H1 (cell line): ENCODE data around the gene CRP.

Source experiments
- ATF2 ChIP-seq: IDR thresholded peaks from 2 replicates; pipeline ENCODE4 v1.6.1; 2012; ENCODE audit warnings: low read length, inconsistent platforms
- EP300 ChIP-seq, 2 experiments: IDR thresholded peaks; 1 replicate in 1 of 2; 2 replicates in 1 of 2; pipeline ENCODE4 v1.6.1; 2011 to 2012; ENCODE audit warnings: low read depth in 2 of 2, low read length in 2 of 2, mild to moderate bottlenecking in 2 of 2, borderline replicate concordance in 1 of 2, inconsistent platforms in 1 of 2, moderate library complexity in 1 of 2
- EZH2 ChIP-seq: fragments of 200-600 bp; sonication (generic); IDR thresholded peaks from 2 replicates; pipeline ENCODE4 v1.7.1; 2012; ENCODE audit warnings: low read depth, mild to moderate bottlenecking, moderate library complexity, low read length, inconsistent platforms; ENCODE audit not compliant: severe bottlenecking
- KDM4A ChIP-seq: IDR thresholded peaks from one replicate; pipeline ENCODE4 v1.7.1; 2012; ENCODE audit warnings: low read depth, mild to moderate bottlenecking, moderate library complexity, low read length, inconsistent platforms; ENCODE audit not compliant: severe bottlenecking
- MAX ChIP-seq: IDR thresholded peaks from 2 replicates; pipeline ENCODE4 v1.6.1; 2012; ENCODE audit warnings: inconsistent platforms
- PHF8 ChIP-seq: fragments of 200-600 bp; sonication (generic); conservative IDR thresholded peaks from 2 replicates; pipeline ENCODE4 v1.7.1; 2012; ENCODE audit warnings: low read depth, mild to moderate bottlenecking, inconsistent platforms, low read length, moderate library complexity
- POLR2A ChIP-seq, 2 experiments: IDR thresholded peaks; 1 replicate in 1 of 2; 2 replicates in 1 of 2; pipeline ENCODE4 v1.6.1; 2011; ENCODE audit warnings: low read depth in 2 of 2, low read length in 2 of 2, mild to moderate bottlenecking in 2 of 2; ENCODE audit errors: control extremely low read depth in 1 of 2
- RAD21 ChIP-seq, 2 experiments: IDR thresholded peaks in 1 of 2; conservative IDR thresholded peaks in 1 of 2; 2 replicates each; pipeline ENCODE4 v1.6.1; 2011; ENCODE audit warnings: low read depth in 2 of 2, low read length in 2 of 2, improper control_type of control experiment in 1 of 2, inconsistent platforms in 1 of 2, mild to moderate bottlenecking in 1 of 2, moderate library complexity in 1 of 2
- SP1 ChIP-seq: IDR thresholded peaks from 2 replicates; pipeline ENCODE4 v1.6.1; 2011; ENCODE audit warnings: low read depth, low read length
- TBP ChIP-seq: IDR thresholded peaks from 2 replicates; pipeline ENCODE4 v1.6.1; 2011; ENCODE audit warnings: low read depth, low read length, improper control_type of control experiment
- TCF12 ChIP-seq: IDR thresholded peaks from 2 replicates; pipeline ENCODE4 v1.6.1; 2011; ENCODE audit warnings: low read depth, mild to moderate bottlenecking, low read length
- TEAD4 ChIP-seq: IDR thresholded peaks from 2 replicates; pipeline ENCODE4 v1.6.1; 2012; ENCODE audit warnings: low read depth, low read length, inconsistent platforms, mixed read lengths
- USF2 ChIP-seq: IDR thresholded peaks from 2 replicates; pipeline ENCODE4 v1.6.1; 2011; ENCODE audit warnings: low read length, improper control_type of control experiment
- TF ChIP-seq, protein P1 (sequence below), 3 experiments: IDR thresholded peaks; 1 replicate in 2 of 3; 2 replicates in 1 of 3; pipeline versions ENCODE4 v1.5.1 to v1.6.1; 2011; ENCODE audit warnings: low read length in 3 of 3, mild to moderate bottlenecking in 3 of 3, inconsistent platforms in 2 of 3, low read depth in 1 of 3, moderate library complexity in 1 of 3; ENCODE audit not compliant: insufficient read depth in 1 of 3; ENCODE audit errors: control extremely low read depth in 1 of 3

- TF ChIP-seq, protein P1, sequence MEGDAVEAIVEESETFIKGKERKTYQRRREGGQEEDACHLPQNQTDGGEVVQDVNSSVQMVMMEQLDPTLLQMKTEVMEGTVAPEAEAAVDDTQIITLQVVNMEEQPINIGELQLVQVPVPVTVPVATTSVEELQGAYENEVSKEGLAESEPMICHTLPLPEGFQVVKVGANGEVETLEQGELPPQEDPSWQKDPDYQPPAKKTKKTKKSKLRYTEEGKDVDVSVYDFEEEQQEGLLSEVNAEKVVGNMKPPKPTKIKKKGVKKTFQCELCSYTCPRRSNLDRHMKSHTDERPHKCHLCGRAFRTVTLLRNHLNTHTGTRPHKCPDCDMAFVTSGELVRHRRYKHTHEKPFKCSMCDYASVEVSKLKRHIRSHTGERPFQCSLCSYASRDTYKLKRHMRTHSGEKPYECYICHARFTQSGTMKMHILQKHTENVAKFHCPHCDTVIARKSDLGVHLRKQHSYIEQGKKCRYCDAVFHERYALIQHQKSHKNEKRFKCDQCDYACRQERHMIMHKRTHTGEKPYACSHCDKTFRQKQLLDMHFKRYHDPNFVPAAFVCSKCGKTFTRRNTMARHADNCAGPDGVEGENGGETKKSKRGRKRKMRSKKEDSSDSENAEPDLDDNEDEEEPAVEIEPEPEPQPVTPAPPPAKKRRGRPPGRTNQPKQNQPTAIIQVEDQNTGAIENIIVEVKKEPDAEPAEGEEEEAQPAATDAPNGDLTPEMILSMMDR (IDR thresholded peaks at IDR 0.05; ENCODE audit: control extremely low read depth in 1 of 3, insufficient read depth in 1 of 3, low read depth in 1 of 3, low read length in 3 of 3), result no peak
- TF ChIP-seq EP300 (IDR thresholded peaks at IDR 0.05; ENCODE audit: borderline replicate concordance in 1 of 2, low read depth in 2 of 2, low read length in 2 of 2) (no peak), MAX (no peak), USF2 (no peak), EZH2 (no peak), ATF2 (no peak), PHF8 (no peak), TCF12 (no peak), KDM4A (no peak), SP1 (no peak), POLR2A (IDR thresholded peaks at IDR 0.05; ENCODE audit: control extremely low read depth in 1 of 2, low read depth in 2 of 2, low read length in 2 of 2) (no peak), TEAD4 (no peak), TBP (no peak), RAD21 (IDR thresholded peaks at IDR 0.05 in 1 of 2, conservative IDR thresholded peaks at IDR 0.05 in 1 of 2; ENCODE audit: low read depth in 2 of 2, low read length in 2 of 2) (no peak)
Observed at GRCh38 chr1:159719990-159720389, 5.6 kb upstream of the CRP start.
